Transverse colon (tissue), 4 donors: Measurements from ENCODE around the gene ORM2. TPM values are rescaled to one million over a fixed set of nuclear protein-coding genes. Genes with fewer than 3 reads are reported as not detected.

Experiments used
- DNase-seq: peaks from one replicate; pipeline ENCODE4 v3.0.0-alpha.2; 2019
- H3K27ac ChIP-seq, 4 donors: fragments of 200-600 bp; sonication (generic); 2 replicates each; pipeline ENCODE4 v1.5.1; 2016 to 2018; ENCODE audit warnings: inconsistent platforms in 4 of 4
- H3K27me3 ChIP-seq: fragments of 200-600 bp; sonication (generic); 2 replicates; pipeline ENCODE4 v1.5.1; 2017; ENCODE audit warnings: inconsistent platforms
- H3K36me3 ChIP-seq, 4 donors: fragments of 200-600 bp; sonication (generic); 2 replicates each; pipeline ENCODE4 v1.5.1; 2017 to 2019; ENCODE audit warnings: inconsistent platforms in 4 of 4
- H3K4me1 ChIP-seq, 4 donors: fragments of 200-600 bp; sonication (generic); 2 replicates each; pipeline ENCODE4 v1.5.1; 2017 to 2020; ENCODE audit warnings: inconsistent platforms in 4 of 4
- H3K4me3 ChIP-seq, 4 donors: fragments of 200-600 bp; sonication (generic); 1 replicate in 1 of 4; 2 replicates in 3 of 4; pipeline versions ENCODE4 v1.5.1 to v1.6.1; 2017 to 2019; ENCODE audit warnings: inconsistent platforms in 4 of 4
- H3K9me3 ChIP-seq, 2 donors: fragments of 200-600 bp; sonication (generic); 2 replicates each; pipeline ENCODE4 v1.5.1; 2017 to 2019; ENCODE audit warnings: inconsistent platforms in 2 of 2
- EP300 ChIP-seq: sonication (generic); formaldehyde crosslinking; IDR thresholded peaks from one replicate; pipeline ENCODE4 v1.6.1; 2017; ENCODE audit warnings: antibody characterized with exemption, low read depth
- POLR2A ChIP-seq: fragments of 450-650 bp; IDR thresholded peaks from one replicate; pipeline ENCODE4 v1.6.1; 2016; ENCODE audit warnings: antibody characterized with exemption, mild to moderate bottlenecking, moderate library complexity
- POLR2AphosphoS5 ChIP-seq, 3 donors: sonication (generic); formaldehyde crosslinking; IDR thresholded peaks; one replicate each; pipeline ENCODE4 v1.6.1; 2016; ENCODE audit warnings: antibody characterized with exemption in 3 of 3
- WGBS, 2 donors: methylation state at CpG; one replicate each; pipeline ENCODE4 v1.1.5; 2018; ENCODE audit warnings: low coverage in 1 of 2; 5-methylcytosine and 5-hydroxymethylcytosine counted together
- in situ Hi-C, 4 donors: fragments of 200-750 bp; cut with MboI; loops; one replicate each; pipeline versions ENCODE4 v1.15.0 to v1.15.1; 2017; ENCODE audit warnings: low sequenced_read_pairs in 3 of 4, low pct_ligation_motif_present in 1 of 4, low pct_unique_long_range_greater_than_20kb in 1 of 4
- intact Hi-C: fragments of 100-400 bp; cut with DNase I; formaldehyde crosslinking; loops from one replicate; pipeline ENCODE4 v1.15.1; 2023; ENCODE audit warnings: low total_unique reads
- total RNA-seq, 4 donors: library from RNA; depleted of rRNA; stranded (reverse); fragments of >200 nt; gene quantifications; one replicate each; pipeline ENCODE4 v1.1.0, GENCODE V29; 2016
- TF ChIP-seq, protein P1 (sequence below), 5 experiments: fragments of 200-600 bp in 3 of 5; fragments of 450-650 bp in 2 of 5; sonication (generic) in 3 of 5; IDR thresholded peaks; 1 replicate in 2 of 5; 2 replicates in 3 of 5; pipeline ENCODE4 v1.5.1; 2016 to 2017; ENCODE audit warnings: antibody characterized with exemption in 5 of 5, inconsistent platforms in 3 of 5, mild to moderate bottlenecking in 2 of 5, moderate library complexity in 1 of 5

The ORM2 gene
- total RNA-seq, 4 donors from 2014 or later, result not detected

DNA sequence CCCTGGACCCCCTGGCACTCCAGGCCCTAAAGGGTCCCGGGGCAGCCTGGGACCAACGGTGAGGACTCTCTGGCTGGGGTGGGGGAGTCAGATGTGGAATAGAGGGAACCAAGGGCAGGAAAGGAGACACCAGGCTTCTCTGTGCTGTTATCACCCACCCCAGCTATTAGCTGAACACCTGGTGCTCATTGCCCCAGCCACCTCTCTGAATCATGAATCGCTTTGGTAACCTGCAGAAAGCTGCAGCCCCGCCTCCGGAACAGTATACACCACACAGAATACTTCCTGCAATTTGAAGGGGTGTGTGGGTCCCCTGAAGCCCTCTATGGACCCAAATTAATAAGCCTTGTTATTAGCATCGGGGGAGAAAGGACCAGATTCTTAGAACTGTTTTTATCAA lies 47.2 kb upstream of the ORM2 start:
- H3K36me3 ChIP-seq, result no peaks in the 10 kb centered on the region
- H3K4me1 ChIP-seq, result no peaks in the 10 kb centered on the region
- H3K9me3 ChIP-seq, result no peaks in the 10 kb centered on the region
- intact Hi-C loops, result loop anchor here (1.0 kb wide), 1 partner anchor 208 kb away; no protein-coding TSS in a partner anchor
- WGBS, 2 donors, result 84% methylated on average over 4 of the region's 6 CpGs; no CpG with 5 or more reads in 1 of the 2 donors
- no peak overlapping the region for H3K4me3 ChIP-seq
- no peak overlapping the region for H3K27ac ChIP-seq
- H3K27me3 ChIP-seq, result no peaks in the 10 kb centered on the region
- no peak for TF ChIP-seq POLR2A
- TF ChIP-seq POLR2AphosphoS5 (IDR thresholded peaks at IDR 0.05), result no peak
- TF ChIP-seq, protein P1, sequence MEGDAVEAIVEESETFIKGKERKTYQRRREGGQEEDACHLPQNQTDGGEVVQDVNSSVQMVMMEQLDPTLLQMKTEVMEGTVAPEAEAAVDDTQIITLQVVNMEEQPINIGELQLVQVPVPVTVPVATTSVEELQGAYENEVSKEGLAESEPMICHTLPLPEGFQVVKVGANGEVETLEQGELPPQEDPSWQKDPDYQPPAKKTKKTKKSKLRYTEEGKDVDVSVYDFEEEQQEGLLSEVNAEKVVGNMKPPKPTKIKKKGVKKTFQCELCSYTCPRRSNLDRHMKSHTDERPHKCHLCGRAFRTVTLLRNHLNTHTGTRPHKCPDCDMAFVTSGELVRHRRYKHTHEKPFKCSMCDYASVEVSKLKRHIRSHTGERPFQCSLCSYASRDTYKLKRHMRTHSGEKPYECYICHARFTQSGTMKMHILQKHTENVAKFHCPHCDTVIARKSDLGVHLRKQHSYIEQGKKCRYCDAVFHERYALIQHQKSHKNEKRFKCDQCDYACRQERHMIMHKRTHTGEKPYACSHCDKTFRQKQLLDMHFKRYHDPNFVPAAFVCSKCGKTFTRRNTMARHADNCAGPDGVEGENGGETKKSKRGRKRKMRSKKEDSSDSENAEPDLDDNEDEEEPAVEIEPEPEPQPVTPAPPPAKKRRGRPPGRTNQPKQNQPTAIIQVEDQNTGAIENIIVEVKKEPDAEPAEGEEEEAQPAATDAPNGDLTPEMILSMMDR (IDR thresholded peaks at IDR 0.05), result no peak
- no peak for TF ChIP-seq EP300
- no peak for DNase-seq
- in situ Hi-C loops, result loop anchor here in 3 of 4 donors (10.0 to 25.0 kb wide), 5 partner anchors 128 to 470 kb away; partner anchors contain the start of genes AMBP (in 1 of the 3), COL27A1 (in 1 of the 3) and KIF12 (in 1 of the 3)

DNA sequence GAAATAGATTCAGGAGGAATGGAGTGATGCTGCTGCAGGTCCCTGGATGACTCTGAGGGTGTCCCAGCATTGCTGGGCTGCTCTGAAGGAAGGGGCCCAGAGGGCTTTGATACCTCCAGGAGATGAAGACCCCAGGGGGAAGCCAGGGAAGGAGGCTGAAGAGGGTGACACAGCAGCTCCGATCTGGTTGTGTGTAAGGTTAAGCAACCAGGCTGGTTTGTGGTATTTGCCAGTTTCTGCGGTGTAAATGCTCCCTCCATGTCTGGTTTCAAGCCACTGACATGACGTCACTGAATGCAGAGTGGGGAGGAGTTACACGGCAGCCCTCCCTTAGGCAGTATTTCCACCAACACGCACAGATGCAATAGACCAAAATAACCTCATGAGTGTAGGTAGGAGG lies 46.7 kb upstream of the ORM2 start:
- in situ Hi-C loops, result loop anchor here in 3 of 4 donors (10.0 to 25.0 kb wide), 5 partner anchors 128 to 471 kb away; partner anchors contain the start of genes AMBP (in 1 of the 3), COL27A1 (in 1 of the 3) and KIF12 (in 1 of the 3)
- intact Hi-C loops, result loop anchor here (1.0 kb wide), 1 partner anchor 209 kb away; no protein-coding TSS in a partner anchor
- Histone ChIP-seq H3K9me3 (no peaks in the 10 kb centered on the region), H3K36me3 (no peaks in the 10 kb centered on the region), H3K4me3 (no peak overlapping the region), H3K27ac (no peak overlapping the region), H3K27me3 (no peaks in the 10 kb centered on the region), H3K4me1 (no peaks in the 10 kb centered on the region)
- no peak for DNase-seq
- WGBS, 2 donors, result 57 to 80% methylated on average over 2 to 5 of the region's 5 CpGs
- TF ChIP-seq POLR2AphosphoS5 (IDR thresholded peaks at IDR 0.05) (no peak), EP300 (no peak), POLR2A (no peak)
- TF ChIP-seq, protein P1 (IDR thresholded peaks at IDR 0.05), result no peak

DNA sequence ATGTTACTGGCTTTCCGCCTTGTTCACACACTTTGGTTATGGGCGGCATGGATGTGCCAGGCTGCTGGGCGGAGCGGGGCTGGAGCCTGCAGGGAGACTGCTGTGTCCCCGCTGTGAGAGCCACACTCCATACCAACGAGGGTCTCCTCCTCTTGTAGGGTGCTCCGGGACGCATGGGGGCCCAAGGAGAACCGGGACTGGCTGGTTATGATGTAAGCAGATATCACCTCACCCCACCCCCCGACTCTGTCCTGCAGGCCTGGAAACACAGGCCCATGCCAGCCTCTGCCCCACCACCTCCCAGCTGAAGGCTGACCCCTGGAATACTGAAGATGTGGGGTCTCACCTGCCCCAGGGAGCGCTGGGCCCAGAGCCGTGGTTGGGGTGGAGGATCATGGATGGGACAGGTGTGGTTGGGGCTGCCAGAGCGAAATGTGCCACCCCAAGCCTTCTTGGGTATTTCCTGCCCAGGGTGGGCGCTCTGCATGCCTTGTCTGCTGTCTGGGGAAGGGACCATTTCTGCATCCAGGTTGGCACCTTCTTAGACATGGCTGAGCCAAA lies 46.0 kb upstream of the ORM2 start:
- intact Hi-C loops (no loop called here), in situ Hi-C loops (loop anchor here in 3 of 4 donors (10.0 to 25.0 kb wide), 5 partner anchors 129 to 471 kb away; partner anchors contain the start of genes AMBP (in 1 of the 3), COL27A1 (in 1 of the 3) and KIF12 (in 1 of the 3))
- DNase-seq, result no peak
- Histone ChIP-seq H3K36me3 (no peaks in the 10 kb centered on the region), H3K4me3 (no peak overlapping the region), H3K4me1 (no peaks in the 10 kb centered on the region), H3K27me3 (no peaks in the 10 kb centered on the region), H3K9me3 (no peaks in the 10 kb centered on the region), H3K27ac (no peak overlapping the region)
- TF ChIP-seq, protein P1 (IDR thresholded peaks at IDR 0.05), result no peak
- TF ChIP-seq POLR2A, result no peak
- no peak for TF ChIP-seq EP300
- TF ChIP-seq POLR2AphosphoS5 (IDR thresholded peaks at IDR 0.05), result no peak
- 88% methylated on average over 13 of the region's 14 CpGs; no CpG with 5 or more reads in 1 of the 2 donors for WGBS, 2 donors

DNA sequence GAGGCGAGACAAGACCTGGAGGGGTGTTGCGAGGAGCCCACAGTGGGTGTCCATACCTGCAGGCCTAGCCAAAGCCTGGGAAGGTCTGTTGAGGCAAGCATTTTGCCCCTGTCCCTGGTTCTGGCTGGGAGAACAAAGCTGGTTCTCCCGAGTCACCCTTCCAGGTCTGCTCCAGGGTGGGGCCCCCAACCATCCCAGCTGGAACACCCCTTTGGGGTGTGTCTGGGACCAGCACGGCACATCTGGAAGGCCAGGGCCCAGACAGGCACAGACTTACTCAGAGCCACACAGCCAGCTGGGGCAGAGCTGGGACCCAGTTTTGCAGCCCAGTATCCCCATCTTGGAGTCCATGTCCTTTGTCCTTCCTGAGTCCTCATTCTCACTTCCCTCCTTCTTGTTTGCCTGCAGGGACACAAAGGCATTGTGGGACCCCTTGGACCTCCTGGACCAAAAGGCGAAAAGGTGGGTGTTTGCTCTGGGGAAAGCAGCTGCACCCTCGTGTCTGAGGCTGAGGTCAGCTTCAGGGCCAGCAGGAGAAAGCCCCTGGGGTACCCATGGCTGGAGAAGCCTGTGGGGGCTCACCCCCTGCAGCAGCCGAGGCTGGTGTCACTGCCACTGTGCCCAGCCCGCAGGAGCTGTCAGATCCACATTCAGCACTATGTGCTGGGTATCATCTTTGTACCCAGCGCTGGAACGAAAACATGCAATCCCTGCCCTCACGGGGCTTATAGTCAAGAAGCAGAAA lies 45.2 kb upstream of the ORM2 start:
- Histone ChIP-seq H3K4me3 (no peak overlapping the region), H3K4me1 (no peaks in the 10 kb centered on the region), H3K9me3 (no peaks in the 10 kb centered on the region), H3K27ac (no peak overlapping the region), H3K36me3 (no peaks in the 10 kb centered on the region), H3K27me3 (no peaks in the 10 kb centered on the region)
- intact Hi-C loops, result no loop called here
- no peak for DNase-seq
- 78 to 87% methylated on average over 3 to 11 of the region's 11 CpGs for WGBS, 2 donors
- TF ChIP-seq POLR2A (no peak), POLR2AphosphoS5 (IDR thresholded peaks at IDR 0.05) (no peak), EP300 (no peak)
- TF ChIP-seq, protein P1 (IDR thresholded peaks at IDR 0.05), result no peak
- in situ Hi-C loops, result loop anchor here in 3 of 4 donors (10.0 to 25.0 kb wide), 5 partner anchors 130 to 472 kb away; partner anchors contain the start of genes AMBP (in 1 of the 3), COL27A1 (in 1 of the 3) and KIF12 (in 1 of the 3)
